IMR-90 (cell line): ENCODE results near the gene KIF25. TPM values are rescaled to one million over a fixed set of nuclear protein-coding genes. Genes with fewer than 3 reads are reported as not detected.

Source experiments
- ATAC-seq: fragments of 200-7000 bp; cut with Tn5 transposase; 2 replicates; pipeline ENCODE4 v1.9.1; 2020; ENCODE audit warnings: low read depth, mild to moderate bottlenecking, moderate library complexity
- BruUV-seq: library from RNA; stranded (reverse); fragments of 400-500 nt; replicated peaks from 2 replicates; lab custom pipeline; 2021; lab: Mats Ljungman, UMichigan
- CTCF ChIA-PET: fragments of 300-600 bp; formaldehyde crosslinking; extraction: SDS; loops from one replicate; lab custom pipeline; 2021; ENCODE audit warnings: antibody characterized with exemption; lab: Yijun Ruan, JAX
- POLR2A ChIA-PET: fragments of 300-600 bp; sonication (Branson Sonifier 250); formaldehyde crosslinking; loops from one replicate; lab custom pipeline; 2022; ENCODE audit warnings: antibody characterized with exemption; ENCODE audit not compliant: unreplicated experiment; lab: Charles Lee
- DNase-seq: peaks from one replicate; pipeline ENCODE4 v3.0.0; 2013
- H2AFZ ChIP-seq: replicated peaks from 2 replicates; pipeline ENCODE3; 2013; ENCODE audit warnings: low read length, mild to moderate bottlenecking; ENCODE audit not compliant: poor library complexity
- H2AK5ac ChIP-seq: 2 replicates; pipeline ENCODE4 v1.6.1; 2013; ENCODE audit warnings: low read depth, low read length, inconsistent platforms
- H2AK9ac ChIP-seq: replicated peaks from 2 replicates; pipeline ENCODE3; 2013; ENCODE audit warnings: mild to moderate bottlenecking, low read depth, low read length, moderate library complexity; ENCODE audit not compliant: poor library complexity
- H2BK120ac ChIP-seq: 2 replicates; pipeline ENCODE4 v1.6.1; 2013; ENCODE audit warnings: low read depth, low read length, inconsistent platforms
- H2BK15ac ChIP-seq: 3 replicates; pipeline ENCODE4 v1.6.1; 2013; ENCODE audit warnings: low read depth, low read length, inconsistent platforms
- H2BK20ac ChIP-seq: 2 replicates; pipeline ENCODE4 v1.6.1; 2013; ENCODE audit warnings: low read depth, mild to moderate bottlenecking, inconsistent platforms, low read length, moderate library complexity
- H2BK5ac ChIP-seq: 2 replicates; pipeline ENCODE4 v1.6.1; 2013; ENCODE audit warnings: mild to moderate bottlenecking, low read depth, low read length, inconsistent platforms; ENCODE audit not compliant: poor library complexity, severe bottlenecking
- H3K14ac ChIP-seq: replicated peaks from 2 replicates; pipeline ENCODE4 v1.6.1; 2013; ENCODE audit warnings: low read depth, low read length, inconsistent platforms
- H3K18ac ChIP-seq: 2 replicates; pipeline ENCODE4 v1.6.1; 2013; ENCODE audit warnings: low read depth, low read length, control low read depth
- H3K23ac ChIP-seq: 2 replicates; pipeline ENCODE4 v1.6.1; 2013; ENCODE audit warnings: low read depth, low read length, inconsistent platforms
- H3K27ac ChIP-seq: 2 replicates; pipeline ENCODE4 v1.5.1; 2013; ENCODE audit warnings: mild to moderate bottlenecking, control low read depth, low read length; ENCODE audit not compliant: insufficient read depth
- H3K27me3 ChIP-seq: 2 replicates; pipeline ENCODE4 v1.6.1; 2013; ENCODE audit warnings: low read length; ENCODE audit not compliant: control insufficient read depth, insufficient read depth
- H3K36me3 ChIP-seq: 2 replicates; pipeline ENCODE4 v1.6.1; 2013; ENCODE audit warnings: low read length, mixed read lengths; ENCODE audit not compliant: control insufficient read depth, insufficient read depth
- H3K4ac ChIP-seq: 2 replicates; pipeline ENCODE4 v1.6.1; 2013; ENCODE audit warnings: low read depth, low read length, inconsistent platforms
- H3K4me1 ChIP-seq: 2 replicates; pipeline ENCODE4 v1.6.1; 2013; ENCODE audit warnings: low read length, mixed read lengths; ENCODE audit not compliant: control insufficient read depth, insufficient read depth
- H3K4me2 ChIP-seq: 2 replicates; pipeline ENCODE4 v1.6.1; 2013; ENCODE audit warnings: low read depth, mild to moderate bottlenecking, control low read depth, low read length, moderate library complexity
- H3K4me3 ChIP-seq: 2 replicates; pipeline ENCODE4 v1.5.1; 2013; ENCODE audit warnings: low read depth, mild to moderate bottlenecking, control low read depth, low read length, moderate library complexity; ENCODE audit not compliant: insufficient read depth
- H3K56ac ChIP-seq: 2 replicates; pipeline ENCODE4 v1.6.1; 2013; ENCODE audit warnings: low read length, inconsistent platforms; ENCODE audit not compliant: insufficient read depth; ENCODE audit errors: extremely low read depth
- H3K79me1 ChIP-seq, 2 experiments: 2 replicates each; pipeline ENCODE4 v1.6.1; 2013; ENCODE audit warnings: low read length in 2 of 2, inconsistent platforms in 1 of 2, low read depth in 1 of 2
- H3K9ac ChIP-seq: 2 replicates; pipeline ENCODE4 v1.6.1; 2013; ENCODE audit warnings: low read depth, low read length, control low read depth
- H3K9me1 ChIP-seq: 2 replicates; pipeline ENCODE4 v1.6.1; 2013; ENCODE audit warnings: low read length, inconsistent platforms; ENCODE audit not compliant: insufficient read depth
- H3K9me3 ChIP-seq: 2 replicates; pipeline ENCODE4 v1.6.1; 2013; ENCODE audit warnings: low read length; ENCODE audit not compliant: control insufficient read depth, insufficient read depth
- H4K20me1 ChIP-seq: 2 replicates; pipeline ENCODE4 v1.6.1; 2013; ENCODE audit warnings: low read length, inconsistent platforms; ENCODE audit not compliant: insufficient read depth
- H4K5ac ChIP-seq: 2 replicates; pipeline ENCODE4 v1.6.1; 2013; ENCODE audit warnings: mild to moderate bottlenecking, low read depth, low read length, control low read depth
- H4K8ac ChIP-seq, 2 experiments: 2 replicates each; pipeline ENCODE4 v1.6.1; 2013; ENCODE audit warnings: low read depth in 2 of 2, low read length in 2 of 2, control low read depth in 1 of 2, inconsistent platforms in 1 of 2
- H4K91ac ChIP-seq: 2 replicates; pipeline ENCODE4 v1.6.1; 2013; ENCODE audit warnings: low read depth, low read length, inconsistent platforms; ENCODE audit not compliant: insufficient read depth
- BHLHE40 ChIP-seq: fragments of 150-350 bp; IDR thresholded peaks from 2 replicates; pipeline ENCODE4 v1.6.1; 2016; ENCODE audit warnings: mild to moderate bottlenecking, low read depth, low read length
- CEBPB ChIP-seq: IDR thresholded peaks from 2 replicates; pipeline ENCODE4 v1.6.1; 2012; ENCODE audit warnings: low read depth, low read length, improper control_type of control experiment
- MAFK ChIP-seq: IDR thresholded peaks from 2 replicates; pipeline ENCODE4 v1.6.1; 2012; ENCODE audit warnings: low read depth, low read length, improper control_type of control experiment
- POLR2A ChIP-seq: IDR thresholded peaks from 2 replicates; pipeline ENCODE4 v1.6.1; 2012; ENCODE audit warnings: mild to moderate bottlenecking, low read depth, low read length
- RAD21 ChIP-seq: IDR thresholded peaks from 2 replicates; pipeline ENCODE4 v1.6.1; 2012; ENCODE audit warnings: low read length, improper control_type of control experiment
- RCOR1 ChIP-seq: IDR thresholded peaks from 2 replicates; pipeline ENCODE4 v1.6.1; 2012; ENCODE audit warnings: mild to moderate bottlenecking, low read length, improper control_type of control experiment; ENCODE audit not compliant: insufficient replicate concordance
- RFX5 ChIP-seq: IDR thresholded peaks from 2 replicates; pipeline ENCODE4 v1.8.0; 2012; ENCODE audit warnings: low read depth, mild to moderate bottlenecking, low read length, moderate library complexity
- WGBS, 2 experiments: methylation state at CpG; one replicate each; pipeline versions ENCODE4 v1.1.5 to v1.1.7; 2013; ENCODE audit warnings: missing lambda C conversion rate in 2 of 2; ENCODE audit not compliant: insufficient read length in 1 of 2; ENCODE audit errors: extremely low coverage in 2 of 2; 5-methylcytosine and 5-hydroxymethylcytosine counted together
- dilution Hi-C: fragments of 300-500 bp; cut with HindIII; formaldehyde crosslinking; loops from one replicate; pipeline ENCODE4 v1.14.3; 2018; ENCODE audit warnings: low sequenced_read_pairs; ENCODE audit not compliant: unreplicated experiment
- in situ Hi-C: fragments of 300-500 bp; cut with MboI; formaldehyde crosslinking; loops from 3 replicates; pipeline ENCODE4 v1.14.3; 2019; ENCODE audit warnings: low sequenced_read_pairs, inconsistent platforms, mixed read lengths
- intact Hi-C: fragments of 100-400 bp; cut with micrococcal nuclease; formaldehyde crosslinking; loops from 2 replicates; pipeline ENCODE4 v1.10.0; 2022
- polyA plus RNA-seq, 3 experiments: library from polyadenylated mRNA; depleted of rRNA; stranded (reverse); fragments of >200 nt; gene quantifications; 2 replicates each; pipeline ENCODE4 v1.2.3, GENCODE V29; 2012; ENCODE audit warnings: low replicate concordance in 1 of 3
- total RNA-seq: library from RNA; depleted of rRNA; stranded (reverse); fragments of >200 nt; gene quantifications from 2 replicates; pipeline ENCODE4 v1.2.3, GENCODE V29; 2012
- TF ChIP-seq, protein P1 (sequence below): fragments of 150-350 bp; IDR thresholded peaks from 2 replicates; pipeline ENCODE4 v1.6.1; 2016; ENCODE audit warnings: low read depth, mild to moderate bottlenecking, low read length, moderate library complexity, borderline replicate concordance
- TF ChIP-seq, protein P2 (sequence below): conservative IDR thresholded peaks from 2 replicates; pipeline ENCODE4 v1.5.1; 2012; ENCODE audit warnings: mild to moderate bottlenecking, low read depth, low read length, improper control_type of control experiment
- TF ChIP-seq, protein P3 (sequence below): fragments of 150-350 bp; IDR thresholded peaks from 2 replicates; pipeline ENCODE4 v1.6.1; 2017; ENCODE audit warnings: mild to moderate bottlenecking, antibody characterized with exemption, low read length, low read depth

The KIF25 gene
- total and polyA plus RNA-seq, 2 of the 4 experiments (the other 2 are of a cell fraction) = not detected

GRCh38 chr6:168092541-168092940, 95.1 kb downstream of the KIF25 start:
- CTCF ChIA-PET = no interaction called here
- in situ Hi-C loops = no loop called here

More at GRCh38 chr6:168092541-168092940, 95.1 kb downstream of the KIF25 start:
- TF ChIP-seq CEBPB (no peak), BHLHE40 (no peak), RFX5 (no peak), RCOR1 (no peak), RAD21 (no peak), POLR2A (no peak), MAFK (no peak)
- TF ChIP-seq, protein P1, sequence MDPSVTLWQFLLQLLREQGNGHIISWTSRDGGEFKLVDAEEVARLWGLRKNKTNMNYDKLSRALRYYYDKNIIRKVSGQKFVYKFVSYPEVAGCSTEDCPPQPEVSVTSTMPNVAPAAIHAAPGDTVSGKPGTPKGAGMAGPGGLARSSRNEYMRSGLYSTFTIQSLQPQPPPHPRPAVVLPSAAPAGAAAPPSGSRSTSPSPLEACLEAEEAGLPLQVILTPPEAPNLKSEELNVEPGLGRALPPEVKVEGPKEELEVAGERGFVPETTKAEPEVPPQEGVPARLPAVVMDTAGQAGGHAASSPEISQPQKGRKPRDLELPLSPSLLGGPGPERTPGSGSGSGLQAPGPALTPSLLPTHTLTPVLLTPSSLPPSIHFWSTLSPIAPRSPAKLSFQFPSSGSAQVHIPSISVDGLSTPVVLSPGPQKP = no peak
- TF ChIP-seq, protein P2, sequence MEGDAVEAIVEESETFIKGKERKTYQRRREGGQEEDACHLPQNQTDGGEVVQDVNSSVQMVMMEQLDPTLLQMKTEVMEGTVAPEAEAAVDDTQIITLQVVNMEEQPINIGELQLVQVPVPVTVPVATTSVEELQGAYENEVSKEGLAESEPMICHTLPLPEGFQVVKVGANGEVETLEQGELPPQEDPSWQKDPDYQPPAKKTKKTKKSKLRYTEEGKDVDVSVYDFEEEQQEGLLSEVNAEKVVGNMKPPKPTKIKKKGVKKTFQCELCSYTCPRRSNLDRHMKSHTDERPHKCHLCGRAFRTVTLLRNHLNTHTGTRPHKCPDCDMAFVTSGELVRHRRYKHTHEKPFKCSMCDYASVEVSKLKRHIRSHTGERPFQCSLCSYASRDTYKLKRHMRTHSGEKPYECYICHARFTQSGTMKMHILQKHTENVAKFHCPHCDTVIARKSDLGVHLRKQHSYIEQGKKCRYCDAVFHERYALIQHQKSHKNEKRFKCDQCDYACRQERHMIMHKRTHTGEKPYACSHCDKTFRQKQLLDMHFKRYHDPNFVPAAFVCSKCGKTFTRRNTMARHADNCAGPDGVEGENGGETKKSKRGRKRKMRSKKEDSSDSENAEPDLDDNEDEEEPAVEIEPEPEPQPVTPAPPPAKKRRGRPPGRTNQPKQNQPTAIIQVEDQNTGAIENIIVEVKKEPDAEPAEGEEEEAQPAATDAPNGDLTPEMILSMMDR = no peak
- TF ChIP-seq, protein P3, sequence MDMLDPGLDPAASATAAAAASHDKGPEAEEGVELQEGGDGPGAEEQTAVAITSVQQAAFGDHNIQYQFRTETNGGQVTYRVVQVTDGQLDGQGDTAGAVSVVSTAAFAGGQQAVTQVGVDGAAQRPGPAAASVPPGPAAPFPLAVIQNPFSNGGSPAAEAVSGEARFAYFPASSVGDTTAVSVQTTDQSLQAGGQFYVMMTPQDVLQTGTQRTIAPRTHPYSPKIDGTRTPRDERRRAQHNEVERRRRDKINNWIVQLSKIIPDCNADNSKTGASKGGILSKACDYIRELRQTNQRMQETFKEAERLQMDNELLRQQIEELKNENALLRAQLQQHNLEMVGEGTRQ = no peak
- H3K9ac ChIP-seq = no peak overlapping the region
- H3K36me3 ChIP-seq = no peaks in the 10 kb centered on the region
- H3K14ac ChIP-seq = no peak overlapping the region
- H4K5ac ChIP-seq = no peak overlapping the region
- peaks cover 13% of the 10 kb centered on the region; the same call in 1 of the 2 replicates for H3K4me1 ChIP-seq
- H3K79me1 ChIP-seq = no peaks in the 10 kb centered on the region
- no peak overlapping the region for H4K8ac ChIP-seq
- no peak overlapping the region for H3K56ac ChIP-seq
- no peak overlapping the region for H2BK15ac ChIP-seq
- H2BK20ac ChIP-seq = no peak overlapping the region
- intact Hi-C loops (no loop called here), dilution Hi-C loops (no loop called here)
- WGBS, 2 experiments = no CpG with 5 or more reads among the region's 8 CpGs
- ATAC-seq = no peak
- H3K4ac ChIP-seq = no peak overlapping the region
- H3K9me3 ChIP-seq = no peaks in the 10 kb centered on the region
- no peaks in the 10 kb centered on the region; the same call in 1 of the 2 replicates for H4K20me1 ChIP-seq
- BruUV-seq = no TSS peak
- no peak overlapping the region for H2AK9ac ChIP-seq
- H3K27ac ChIP-seq = no peak overlapping the region
- POLR2A ChIA-PET = no interaction called here
- no peak overlapping the region for H3K4me2 ChIP-seq
- DNase-seq = no peak
- H3K18ac ChIP-seq = no peak overlapping the region
- no peaks in the 10 kb centered on the region for H3K9me1 ChIP-seq
- no peak overlapping the region for H2BK120ac ChIP-seq
- H2BK5ac ChIP-seq = no peak overlapping the region
- no peak overlapping the region for H2AK5ac ChIP-seq
- H3K27me3 ChIP-seq = no peaks in the 10 kb centered on the region; the same call in 1 of the 2 replicates
- no peak overlapping the region for H2AFZ ChIP-seq
- H3K4me3 ChIP-seq = no peak overlapping the region
- H3K23ac ChIP-seq = no peak overlapping the region
- no peak overlapping the region for H4K91ac ChIP-seq
